ENCODE data around the gene SHISAL1.

- TF ChIP-seq CTCF (IDR thresholded peaks at IDR 0.05 in 8 of 11, conservative IDR thresholded peaks at IDR 0.05 in 3 of 11) = no peak
- no peak for TF ChIP-seq POLR2AphosphoS5 (IDR thresholded peaks at IDR 0.05)
- TF ChIP-seq POLR2A (IDR thresholded peaks at IDR 0.05) = no peak
Observed at GRCh38 chr22:44242946-44243724, 69.6 kb downstream of the SHISAL1 start.
